ENCODE results near the gene PLEKHA7.

Gene PLEKHA7

DNA sequence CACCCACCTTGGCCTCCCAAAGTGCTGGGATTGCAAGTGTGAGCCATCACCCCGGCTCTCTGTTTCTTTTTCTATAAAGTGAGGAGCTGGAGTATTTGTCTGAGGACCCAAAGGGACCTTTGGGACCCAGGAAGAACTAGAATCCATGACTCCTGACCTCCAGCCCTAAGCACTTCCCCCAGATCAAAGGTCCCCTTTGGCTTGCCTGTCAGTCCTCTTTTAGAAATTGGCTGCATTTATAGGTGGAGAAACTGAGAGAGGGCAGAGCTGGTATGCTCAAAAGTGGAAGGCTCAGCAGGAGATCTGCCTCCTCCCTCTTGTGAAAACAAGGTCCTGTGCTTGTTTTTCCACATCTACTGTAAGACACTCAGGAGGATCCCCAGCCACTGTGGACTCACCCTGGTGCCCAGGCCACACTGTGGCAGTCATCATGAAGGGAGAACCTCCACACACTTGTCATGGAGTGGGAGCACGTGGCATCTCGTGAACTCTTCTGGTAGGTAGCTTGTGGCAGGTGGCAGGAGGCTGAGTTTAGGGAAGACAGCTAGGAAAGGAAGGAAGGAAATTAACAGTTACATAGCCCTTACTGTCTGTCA, 12.4 kb upstream of the PLEKHA7 start:
- H3K4me3 ChIP-seq (replicated peaks; ENCODE audit: low read depth, low read length): no peak overlapping the region
- TF ChIP-seq, protein P1, sequence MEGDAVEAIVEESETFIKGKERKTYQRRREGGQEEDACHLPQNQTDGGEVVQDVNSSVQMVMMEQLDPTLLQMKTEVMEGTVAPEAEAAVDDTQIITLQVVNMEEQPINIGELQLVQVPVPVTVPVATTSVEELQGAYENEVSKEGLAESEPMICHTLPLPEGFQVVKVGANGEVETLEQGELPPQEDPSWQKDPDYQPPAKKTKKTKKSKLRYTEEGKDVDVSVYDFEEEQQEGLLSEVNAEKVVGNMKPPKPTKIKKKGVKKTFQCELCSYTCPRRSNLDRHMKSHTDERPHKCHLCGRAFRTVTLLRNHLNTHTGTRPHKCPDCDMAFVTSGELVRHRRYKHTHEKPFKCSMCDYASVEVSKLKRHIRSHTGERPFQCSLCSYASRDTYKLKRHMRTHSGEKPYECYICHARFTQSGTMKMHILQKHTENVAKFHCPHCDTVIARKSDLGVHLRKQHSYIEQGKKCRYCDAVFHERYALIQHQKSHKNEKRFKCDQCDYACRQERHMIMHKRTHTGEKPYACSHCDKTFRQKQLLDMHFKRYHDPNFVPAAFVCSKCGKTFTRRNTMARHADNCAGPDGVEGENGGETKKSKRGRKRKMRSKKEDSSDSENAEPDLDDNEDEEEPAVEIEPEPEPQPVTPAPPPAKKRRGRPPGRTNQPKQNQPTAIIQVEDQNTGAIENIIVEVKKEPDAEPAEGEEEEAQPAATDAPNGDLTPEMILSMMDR (IDR thresholded peaks at IDR 0.05; ENCODE audit: low read length, missing control alignments): no peak
- no peak for DNase-seq (ENCODE audit: low read depth)

DNA sequence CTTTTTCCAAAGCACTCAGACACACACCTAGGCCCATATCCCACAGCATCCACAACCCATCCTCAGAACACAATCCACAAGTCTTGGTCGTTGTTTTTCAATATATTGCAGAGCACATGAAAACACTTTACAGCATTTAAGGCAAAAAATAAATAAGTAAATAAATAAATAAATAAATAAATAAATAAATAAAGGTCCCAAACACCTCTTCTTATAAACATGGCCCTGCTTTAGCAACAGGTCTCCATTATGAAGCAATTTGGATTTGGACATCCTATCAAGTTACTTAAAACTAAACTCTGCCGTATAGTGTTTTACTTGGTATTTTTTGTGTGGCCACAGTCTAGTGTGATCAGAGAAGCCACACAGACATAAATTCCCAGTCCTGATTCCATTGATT, 10.7 kb upstream of the PLEKHA7 start:
- DNase-seq (ENCODE audit: low read depth): no peak
- no peak overlapping the region for H3K4me3 ChIP-seq (replicated peaks; ENCODE audit: low read depth, low read length)
- TF ChIP-seq, protein P1 (IDR thresholded peaks at IDR 0.05; ENCODE audit: low read length, missing control alignments): no peak

DNA sequence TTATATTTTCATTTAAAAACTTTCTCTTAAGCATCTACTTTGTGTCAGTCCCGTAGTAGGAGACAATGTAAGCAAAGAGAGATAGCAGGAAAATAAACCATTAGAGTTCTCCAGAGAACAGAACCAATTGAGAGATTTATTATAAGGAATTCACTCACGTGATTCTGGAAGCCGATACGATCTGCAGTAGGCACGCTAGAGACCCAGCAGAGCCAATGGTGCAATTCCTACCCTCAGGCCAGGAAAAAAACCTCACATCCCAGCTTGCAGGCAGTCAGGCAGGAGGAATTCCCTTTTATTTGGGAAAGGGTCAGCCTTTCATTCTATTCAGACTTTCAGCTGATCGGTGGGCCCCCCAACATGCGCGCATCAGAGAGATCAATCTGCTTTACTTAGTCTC, 7.3 kb upstream of the PLEKHA7 start:
- H3K4me3 ChIP-seq (replicated peaks; ENCODE audit: low read depth, low read length): no peak overlapping the region
- TF ChIP-seq, protein P1 (IDR thresholded peaks at IDR 0.05; ENCODE audit: low read length, missing control alignments): no peak
- DNase-seq (ENCODE audit: low read depth): no peak

DNA sequence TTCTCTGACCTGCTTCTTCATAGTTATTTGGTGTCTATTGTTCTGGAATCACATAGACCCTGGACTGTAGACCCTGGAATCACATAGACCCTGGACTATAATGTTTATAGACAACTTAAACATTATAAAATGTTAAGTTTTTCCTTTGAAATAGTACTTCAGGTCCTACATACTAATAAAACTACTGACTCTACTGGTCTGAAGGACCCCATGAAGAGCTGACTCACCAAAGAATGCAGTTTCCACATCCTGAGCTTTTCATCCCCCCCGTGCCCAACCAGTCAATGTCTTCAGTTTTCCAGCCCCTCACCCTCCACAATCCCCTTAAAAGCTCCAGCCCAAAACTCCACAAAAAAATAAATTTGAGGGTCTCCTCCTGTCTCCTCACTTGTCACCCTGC, 6.6 kb upstream of the PLEKHA7 start:
- no peak overlapping the region for H3K4me3 ChIP-seq (replicated peaks; ENCODE audit: low read depth, low read length)
- no peak for DNase-seq (ENCODE audit: low read depth)
- TF ChIP-seq, protein P1 (IDR thresholded peaks at IDR 0.05; ENCODE audit: low read length, missing control alignments): no peak

DNA sequence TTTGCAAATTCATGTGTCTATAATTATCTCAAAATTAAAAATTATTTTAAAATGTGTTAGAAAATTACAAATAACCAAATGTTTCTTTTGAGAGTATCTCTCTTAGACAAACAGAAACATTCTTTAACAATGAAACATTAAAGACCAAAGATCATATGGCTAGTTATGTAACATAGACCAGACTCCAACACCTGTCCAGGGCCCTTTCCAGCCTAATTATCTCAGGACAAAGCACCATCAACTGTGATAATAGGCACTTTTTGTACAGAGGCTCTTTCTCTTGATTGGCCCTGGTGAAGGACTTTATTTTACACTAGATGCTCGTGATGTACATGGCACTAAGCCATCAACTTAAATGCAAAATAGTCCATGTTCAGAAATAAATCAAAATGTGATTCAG, 5.0 kb upstream of the PLEKHA7 start:
- TF ChIP-seq, protein P1 (IDR thresholded peaks at IDR 0.05; ENCODE audit: low read length, missing control alignments): no peak
- DNase-seq (ENCODE audit: low read depth): no peak
- no peak overlapping the region for H3K4me3 ChIP-seq (replicated peaks; ENCODE audit: low read depth, low read length)

DNA sequence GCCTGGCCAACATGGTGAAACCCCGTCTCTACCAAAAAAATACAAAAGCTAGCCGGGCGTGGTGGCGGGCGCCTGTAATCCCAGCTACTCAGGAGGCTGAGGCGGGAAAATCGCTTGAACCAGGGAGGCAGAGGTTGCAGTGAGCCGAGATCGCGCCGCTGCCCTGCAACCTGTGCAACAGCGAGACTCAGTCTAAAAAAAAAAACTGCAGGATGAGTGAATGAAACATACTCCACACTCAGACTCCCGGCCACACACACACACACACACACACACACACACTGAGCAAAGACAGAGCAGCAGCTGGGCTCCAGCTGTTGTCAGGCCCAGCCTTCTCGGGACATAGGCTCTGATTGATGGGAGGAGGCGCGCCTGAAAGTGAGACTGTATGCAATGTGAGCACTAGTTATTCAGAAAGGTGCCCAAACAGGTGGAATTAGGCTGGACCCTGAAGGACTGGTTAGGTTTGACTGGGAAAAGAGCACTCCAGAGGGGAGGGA, 1.5 kb upstream of the PLEKHA7 start:
- TF ChIP-seq, protein P1 (IDR thresholded peaks at IDR 0.05; ENCODE audit: low read length, missing control alignments): no peak
- no peak overlapping the region for H3K4me3 ChIP-seq (replicated peaks; ENCODE audit: low read depth, low read length)
- no peak for DNase-seq (ENCODE audit: low read depth)
